OCI-LY1 (cell line): Measurements from ENCODE around the gene GSK3B.

Source experiments
- EZH2 ChIP-seq: fragments of 200-600 bp; sonication (generic), shearing (Covaris generic); IDR thresholded peaks from 2 replicates; pipeline ENCODE4 v1.8.0; 2017; ENCODE audit warnings: borderline replicate concordance, mixed run types, mild to moderate bottlenecking, antibody characterized with exemption, low read length, moderate library complexity, mixed read lengths
- TF ChIP-seq, protein P1 (sequence below): fragments of 200-600 bp; sonication (generic), shearing (Covaris generic); IDR thresholded peaks from 2 replicates; pipeline ENCODE4 v1.5.1; 2017; ENCODE audit warnings: mild to moderate bottlenecking, antibody characterized with exemption, low read length, moderate library complexity, mixed read lengths

GRCh38 chr3:119783883-119784282, 310.4 kb downstream of the GSK3B start:
- TF ChIP-seq, protein P1, sequence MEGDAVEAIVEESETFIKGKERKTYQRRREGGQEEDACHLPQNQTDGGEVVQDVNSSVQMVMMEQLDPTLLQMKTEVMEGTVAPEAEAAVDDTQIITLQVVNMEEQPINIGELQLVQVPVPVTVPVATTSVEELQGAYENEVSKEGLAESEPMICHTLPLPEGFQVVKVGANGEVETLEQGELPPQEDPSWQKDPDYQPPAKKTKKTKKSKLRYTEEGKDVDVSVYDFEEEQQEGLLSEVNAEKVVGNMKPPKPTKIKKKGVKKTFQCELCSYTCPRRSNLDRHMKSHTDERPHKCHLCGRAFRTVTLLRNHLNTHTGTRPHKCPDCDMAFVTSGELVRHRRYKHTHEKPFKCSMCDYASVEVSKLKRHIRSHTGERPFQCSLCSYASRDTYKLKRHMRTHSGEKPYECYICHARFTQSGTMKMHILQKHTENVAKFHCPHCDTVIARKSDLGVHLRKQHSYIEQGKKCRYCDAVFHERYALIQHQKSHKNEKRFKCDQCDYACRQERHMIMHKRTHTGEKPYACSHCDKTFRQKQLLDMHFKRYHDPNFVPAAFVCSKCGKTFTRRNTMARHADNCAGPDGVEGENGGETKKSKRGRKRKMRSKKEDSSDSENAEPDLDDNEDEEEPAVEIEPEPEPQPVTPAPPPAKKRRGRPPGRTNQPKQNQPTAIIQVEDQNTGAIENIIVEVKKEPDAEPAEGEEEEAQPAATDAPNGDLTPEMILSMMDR, result no peak
- no peak for TF ChIP-seq EZH2
